HEK293 (cell line): ENCODE measurements around the gene CELA1.

Source experiments
- CTCF ChIA-PET: fragments of 350-600 bp; formaldehyde crosslinking; extraction: SDS; loops from one replicate; lab custom pipeline; 2021; ENCODE audit warnings: antibody characterized with exemption; lab: Yijun Ruan, JAX
- POLR2A ChIA-PET: fragments of 300-600 bp; formaldehyde crosslinking; extraction: SDS; loops from one replicate; lab custom pipeline; 2020; ENCODE audit warnings: antibody characterized with exemption, inconsistent platforms; lab: Yijun Ruan, JAX
- H3K27ac ChIP-seq: fragments of 200-500 bp; sonication (Bioruptor generic); 2 replicates; pipeline ENCODE4 v1.5.1; 2014; ENCODE audit warnings: low read depth, low read length, control low read depth, inconsistent platforms; ENCODE audit errors: extremely low read depth
- H3K36me3 ChIP-seq, 2 experiments: fragments of 200-500 bp in 1 of 2; sonication (Bioruptor generic) in 1 of 2; 1 replicate in 1 of 2; 2 replicates in 1 of 2; pipeline ENCODE4 v1.5.1; 2014 to 2017; ENCODE audit warnings: inconsistent platforms in 2 of 2, low read length in 2 of 2; ENCODE audit not compliant: control insufficient read depth in 2 of 2, insufficient read depth in 1 of 2
- H3K4me1 ChIP-seq: fragments of 200-500 bp; sonication (Bioruptor generic); 2 replicates; pipeline ENCODE4 v1.5.1; 2014; ENCODE audit warnings: mild to moderate bottlenecking, low read length, inconsistent platforms; ENCODE audit not compliant: control insufficient read depth, insufficient read depth
- H3K4me3 ChIP-seq: 2 replicates; pipeline ENCODE4 v1.5.1; 2011; ENCODE audit warnings: low read depth, mild to moderate bottlenecking, control low read depth, low read length, moderate library complexity
- H3K9me3 ChIP-seq: fragments of 200-500 bp; sonication (Bioruptor generic); 2 replicates; pipeline ENCODE4 v1.5.1; 2014; ENCODE audit warnings: low read depth, low read length, inconsistent platforms; ENCODE audit not compliant: control insufficient read depth, insufficient read depth
- HOXC10 ChIP-seq: sonication (generic); formaldehyde crosslinking; IDR thresholded peaks from 2 replicates; pipeline ENCODE4 v1.8.1; 2023; ENCODE audit warnings: mild to moderate bottlenecking, missing genetic modification reagents
- KLF7 ChIP-seq: fragments of 450-650 bp; formaldehyde crosslinking; IDR thresholded peaks from 2 replicates; pipeline ENCODE4 v1.5.1; 2016; ENCODE audit warnings: missing biosample characterization, missing genetic modification characterization, borderline replicate concordance
- PATZ1 ChIP-seq: fragments of 450-650 bp; formaldehyde crosslinking; IDR thresholded peaks from 2 replicates; pipeline ENCODE4 v1.5.1; 2016; ENCODE audit warnings: missing biosample characterization, missing genetic modification characterization
- SETDB1 ChIP-seq: IDR thresholded peaks from one replicate; pipeline ENCODE4 v1.6.1; 2017; ENCODE audit warnings: mild to moderate bottlenecking, low read length, moderate library complexity, mixed read lengths; ENCODE audit not compliant: insufficient read length
- ZFP37 ChIP-seq: fragments of 450-650 bp; formaldehyde crosslinking; IDR thresholded peaks from 2 replicates; pipeline ENCODE4 v1.5.1; 2016; ENCODE audit warnings: missing biosample characterization, missing genetic modification characterization
- ZIC2 ChIP-seq: fragments of 450-650 bp; formaldehyde crosslinking; IDR thresholded peaks from 2 replicates; pipeline ENCODE4 v1.5.1; 2016; ENCODE audit warnings: missing biosample characterization, missing genetic modification characterization
- ZNF223 ChIP-seq: fragments of 450-650 bp; formaldehyde crosslinking; IDR thresholded peaks from 2 replicates; pipeline ENCODE4 v1.5.1; 2016; ENCODE audit warnings: missing biosample characterization, missing genetic modification characterization
- ZNF324 ChIP-seq: fragments of 450-650 bp; formaldehyde crosslinking; IDR thresholded peaks from 2 replicates; pipeline ENCODE4 v1.5.1; 2016; ENCODE audit warnings: missing biosample characterization, missing genetic modification characterization
- ZNF354C ChIP-seq: fragments of 450-650 bp; formaldehyde crosslinking; IDR thresholded peaks from 2 replicates; pipeline ENCODE4 v1.5.1; 2016; ENCODE audit warnings: missing biosample characterization, missing genetic modification characterization, low read depth, borderline replicate concordance
- ZNF366 ChIP-seq: fragments of 450-650 bp; formaldehyde crosslinking; conservative IDR thresholded peaks from 2 replicates; pipeline ENCODE4 v1.5.1; 2016; ENCODE audit warnings: missing biosample characterization, missing genetic modification characterization
- ZNF404 ChIP-seq: fragments of 450-650 bp; formaldehyde crosslinking; IDR thresholded peaks from 2 replicates; pipeline ENCODE4 v1.5.1; 2017; ENCODE audit warnings: missing biosample characterization, missing genetic modification characterization
- ZNF423 ChIP-seq: fragments of 450-650 bp; formaldehyde crosslinking; IDR thresholded peaks from 2 replicates; pipeline ENCODE4 v1.5.1; 2016; ENCODE audit warnings: missing biosample characterization, missing genetic modification characterization
- ZNF433 ChIP-seq: fragments of 450-650 bp; formaldehyde crosslinking; IDR thresholded peaks from 2 replicates; pipeline ENCODE4 v1.5.1; 2016; ENCODE audit warnings: missing biosample characterization, missing genetic modification characterization, low read depth
- ZNF449 ChIP-seq: fragments of 450-650 bp; formaldehyde crosslinking; IDR thresholded peaks from 2 replicates; pipeline ENCODE4 v1.5.1; 2017; ENCODE audit warnings: missing biosample characterization, mild to moderate bottlenecking, missing genetic modification characterization, moderate library complexity
- ZNF624 ChIP-seq: fragments of 450-650 bp; formaldehyde crosslinking; IDR thresholded peaks from 2 replicates; pipeline ENCODE4 v1.5.1; 2017; ENCODE audit warnings: missing biosample characterization, missing genetic modification characterization
- ZNF654 ChIP-seq: fragments of 450-650 bp; formaldehyde crosslinking; IDR thresholded peaks from 2 replicates; pipeline ENCODE4 v1.5.1; 2016; ENCODE audit warnings: low read depth, missing biosample characterization, missing genetic modification characterization
- ZNF677 ChIP-seq: fragments of 450-650 bp; IDR thresholded peaks from 2 replicates; pipeline ENCODE4 v1.5.0; 2018; ENCODE audit warnings: missing biosample characterization, mild to moderate bottlenecking, missing genetic modification characterization, moderate library complexity
- ZNF704 ChIP-seq: fragments of 450-650 bp; formaldehyde crosslinking; IDR thresholded peaks from 2 replicates; pipeline ENCODE4 v1.5.1; 2016; ENCODE audit warnings: missing biosample characterization, missing genetic modification characterization
- ZNF747 ChIP-seq: fragments of 450-650 bp; formaldehyde crosslinking; IDR thresholded peaks from 2 replicates; pipeline ENCODE4 v1.5.1; 2016; ENCODE audit warnings: missing biosample characterization, missing genetic modification characterization
- TF ChIP-seq, protein P1 (sequence below): fragments of 450-650 bp; formaldehyde crosslinking; IDR thresholded peaks from 2 replicates; pipeline ENCODE4 v1.5.1; 2016; ENCODE audit warnings: missing biosample characterization, missing genetic modification characterization
- TF ChIP-seq, protein P2 (sequence below): fragments of 450-650 bp; IDR thresholded peaks from 2 replicates; pipeline ENCODE4 v1.5.1; 2018; ENCODE audit warnings: missing biosample characterization, mild to moderate bottlenecking, missing genetic modification characterization

Gene CELA1

GRCh38 chr12:51351913-51352532 is 5.5 kb upstream of the CELA1 start (continued):
- TF ChIP-seq ZNF433 (tag by site-specific recombination) (no peak), ZFP37 (tag by site-specific recombination) (no peak)
- TF ChIP-seq, protein P1, sequence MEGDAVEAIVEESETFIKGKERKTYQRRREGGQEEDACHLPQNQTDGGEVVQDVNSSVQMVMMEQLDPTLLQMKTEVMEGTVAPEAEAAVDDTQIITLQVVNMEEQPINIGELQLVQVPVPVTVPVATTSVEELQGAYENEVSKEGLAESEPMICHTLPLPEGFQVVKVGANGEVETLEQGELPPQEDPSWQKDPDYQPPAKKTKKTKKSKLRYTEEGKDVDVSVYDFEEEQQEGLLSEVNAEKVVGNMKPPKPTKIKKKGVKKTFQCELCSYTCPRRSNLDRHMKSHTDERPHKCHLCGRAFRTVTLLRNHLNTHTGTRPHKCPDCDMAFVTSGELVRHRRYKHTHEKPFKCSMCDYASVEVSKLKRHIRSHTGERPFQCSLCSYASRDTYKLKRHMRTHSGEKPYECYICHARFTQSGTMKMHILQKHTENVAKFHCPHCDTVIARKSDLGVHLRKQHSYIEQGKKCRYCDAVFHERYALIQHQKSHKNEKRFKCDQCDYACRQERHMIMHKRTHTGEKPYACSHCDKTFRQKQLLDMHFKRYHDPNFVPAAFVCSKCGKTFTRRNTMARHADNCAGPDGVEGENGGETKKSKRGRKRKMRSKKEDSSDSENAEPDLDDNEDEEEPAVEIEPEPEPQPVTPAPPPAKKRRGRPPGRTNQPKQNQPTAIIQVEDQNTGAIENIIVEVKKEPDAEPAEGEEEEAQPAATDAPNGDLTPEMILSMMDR: peak; percentile 70; the same call in 1 of the 2 replicates
- TF ChIP-seq, all 188 proteins: peak for 8

DNA sequence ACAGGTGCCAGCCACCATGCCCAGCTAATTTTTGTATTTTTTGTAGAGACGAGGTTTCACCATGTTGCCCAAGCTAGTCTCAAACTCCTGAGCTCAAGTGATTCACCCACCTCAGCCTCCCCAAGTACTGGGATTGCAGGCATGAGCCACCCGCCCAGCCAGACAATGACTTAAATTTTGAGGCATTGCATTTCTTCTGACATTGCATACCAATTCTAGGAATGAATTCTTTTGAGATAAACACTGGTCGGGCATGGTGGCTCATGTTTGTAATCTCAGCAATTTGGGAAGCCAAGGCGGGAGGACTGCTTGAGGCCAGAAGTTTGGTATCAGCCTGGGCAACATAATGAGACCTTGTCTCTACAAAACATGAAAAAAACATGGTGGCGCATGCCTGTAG is 2.5 kb upstream of the CELA1 start:
- H3K9me3 ChIP-seq: no peaks in the 10 kb centered on the region
- no peaks in the 10 kb centered on the region; the same call in 1 of the 2 replicates for H3K4me1 ChIP-seq
- H3K4me3 ChIP-seq: no peak overlapping the region
- no peaks in the 10 kb centered on the region for H3K36me3 ChIP-seq
- TF ChIP-seq ZNF654 (tag by site-specific recombination) (no peak), ZNF354C (tag by site-specific recombination) (no peak), SETDB1 (no peak), ZNF423 (tag by site-specific recombination) (no peak), ZNF747 (tag by site-specific recombination) (no peak), ZNF704 (tag by site-specific recombination) (no peak), HOXC10 (CRISPR knock-in tag) (no peak), ZNF449 (no peak), ZNF324 (tag by site-specific recombination) (no peak), ZNF404 (tag by site-specific recombination) (no peak), ZNF624 (tag by site-specific recombination) (no peak), PATZ1 (tag by site-specific recombination) (no peak), KLF7 (no peak), ZNF677 (tag by site-specific recombination) (no peak), ZIC2 (tag by site-specific recombination) (no peak), ZNF223 (tag by site-specific recombination) (no peak), ZNF366 (tag by site-specific recombination) (no peak)
- TF ChIP-seq, protein P2, sequence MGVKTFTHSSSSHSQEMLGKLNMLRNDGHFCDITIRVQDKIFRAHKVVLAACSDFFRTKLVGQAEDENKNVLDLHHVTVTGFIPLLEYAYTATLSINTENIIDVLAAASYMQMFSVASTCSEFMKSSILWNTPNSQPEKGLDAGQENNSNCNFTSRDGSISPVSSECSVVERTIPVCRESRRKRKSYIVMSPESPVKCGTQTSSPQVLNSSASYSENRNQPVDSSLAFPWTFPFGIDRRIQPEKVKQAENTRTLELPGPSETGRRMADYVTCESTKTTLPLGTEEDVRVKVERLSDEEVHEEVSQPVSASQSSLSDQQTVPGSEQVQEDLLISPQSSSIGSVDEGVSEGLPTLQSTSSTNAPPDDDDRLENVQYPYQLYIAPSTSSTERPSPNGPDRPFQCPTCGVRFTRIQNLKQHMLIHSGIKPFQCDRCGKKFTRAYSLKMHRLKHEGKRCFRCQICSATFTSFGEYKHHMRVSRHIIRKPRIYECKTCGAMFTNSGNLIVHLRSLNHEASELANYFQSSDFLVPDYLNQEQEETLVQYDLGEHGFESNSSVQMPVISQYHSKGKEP: no peak
- H3K27ac ChIP-seq: no peak overlapping the region
- POLR2A ChIA-PET: no interaction called here
- CTCF ChIA-PET: interaction anchor here (1.1 to 4.0 kb wide), 2 partner anchors 8 to 97 kb away, joined by 8 to 40 read pairs; no protein-coding TSS in a partner anchor
